OCI-LY1 (cell line): ENCODE measurements around the gene RSPH6A.

Experiments
- CTCF ChIP-seq: fragments of 200-600 bp; sonication (generic), shearing (Covaris generic); IDR thresholded peaks from 2 replicates; pipeline ENCODE4 v1.5.1; 2017; ENCODE audit warnings: mild to moderate bottlenecking, antibody characterized with exemption, low read length, moderate library complexity, mixed read lengths
- EZH2 ChIP-seq: fragments of 200-600 bp; sonication (generic), shearing (Covaris generic); IDR thresholded peaks from 2 replicates; pipeline ENCODE4 v1.8.0; 2017; ENCODE audit warnings: borderline replicate concordance, mixed run types, mild to moderate bottlenecking, antibody characterized with exemption, low read length, moderate library complexity, mixed read lengths

- TF ChIP-seq CTCF (no peak), EZH2 (no peak)
Measured at GRCh38 chr19:45782820-45783785, 32.0 kb downstream of the RSPH6A start.
